K562 (cell line): ENCODE data around the gene PRKAR2B. TPM values are rescaled to one million over a fixed set of nuclear protein-coding genes. Genes with fewer than 3 reads are reported as not detected.

ENCODE experiments used
- ASH1L ChIP-seq: fragments of 450-650 bp; IDR thresholded peaks from 2 replicates; pipeline ENCODE4 v1.6.1; 2018; ENCODE audit warnings: borderline replicate concordance, mild to moderate bottlenecking, low read depth; ENCODE audit not compliant: partially characterized antibody
- CBFA2T2 ChIP-seq: fragments of 450-650 bp; conservative IDR thresholded peaks from 2 replicates; pipeline ENCODE4 v1.6.1; 2017; ENCODE audit warnings: mild to moderate bottlenecking
- NCOA4 ChIP-seq: fragments of 450-650 bp; IDR thresholded peaks from 2 replicates; pipeline ENCODE4 v1.6.1; 2018; ENCODE audit warnings: mild to moderate bottlenecking; ENCODE audit not compliant: partially characterized antibody
- PRPF4 ChIP-seq: fragments of 200-400 bp; formaldehyde crosslinking; IDR thresholded peaks from one replicate; pipeline ENCODE4 v1.6.1; 2017; ENCODE audit warnings: low read length, low read depth, mild to moderate bottlenecking; ENCODE audit not compliant: insufficient read depth, poor library complexity, severe bottlenecking
- USF1 ChIP-seq: sonication (generic); formaldehyde crosslinking; IDR thresholded peaks from 2 replicates; pipeline ENCODE4 v1.9.0; 2022; ENCODE audit warnings: mild to moderate bottlenecking, missing genetic modification reagents
- ZBTB40 ChIP-seq, 2 experiments: fragments of 450-650 bp in 1 of 2; sonication (generic) in 1 of 2; formaldehyde crosslinking in 1 of 2; IDR thresholded peaks; 2 replicates each; pipeline versions ENCODE4 v1.7.1 to v1.9.0; 2016 to 2022; ENCODE audit warnings: inconsistent platforms in 1 of 2, mild to moderate bottlenecking in 1 of 2, missing genetic modification reagents in 1 of 2
- polyA plus RNA-seq, 8 experiments: library from polyadenylated mRNA; depleted of rRNA in 4 of 8; stranded (reverse) in 5 of 8; unstranded in 3 of 8; fragments of >200 nt; fragmentation: Nextera tagmentation in 2 of 8; fragmentation: Illumina TruSeq in 1 of 8; extraction: Ambion mirVana in 2 of 8; extraction: Trizol in 1 of 8; gene quantifications; 2 replicates each; pipeline versions ENCODE4 v1.2.1 to v1.2.3, GENCODE V29; 2011 to 2014; ENCODE audit warnings: inconsistent platforms in 1 of 8, missing spikeins in 1 of 8
- total RNA-seq, 7 experiments: library from RNA; depleted of rRNA in 6 of 7; stranded (reverse); fragments of >200 nt in 6 of 7; fragmentation: Illumina TruSeq in 2 of 7; extraction: Trizol in 2 of 7; gene quantifications; 2 replicates each; pipeline versions ENCODE4 v1.2.1 to v1.2.3, GENCODE V29; 2011 to 2021; ENCODE audit warnings: low replicate concordance in 1 of 7
- TF ChIP-seq, protein P1 (sequence below): fragments of 450-650 bp; formaldehyde crosslinking; IDR thresholded peaks from 2 replicates; pipeline ENCODE4 v1.4.0; 2022; ENCODE audit warnings: mild to moderate bottlenecking, moderate library complexity
- TF ChIP-seq, protein P2 (sequence below), 2 experiments: fragments of 450-650 bp; conservative IDR thresholded peaks; 2 replicates each; pipeline ENCODE4 v1.6.1; 2017; ENCODE audit warnings: mild to moderate bottlenecking in 2 of 2, moderate library complexity in 2 of 2

Gene PRKAR2B
- total and polyA plus RNA-seq, 9 of the 15 experiments (the other 6 are each of a cell fraction or from before 2014, with no cell fraction given) = 59.0 to 173 (median 129) TPM

DNA sequence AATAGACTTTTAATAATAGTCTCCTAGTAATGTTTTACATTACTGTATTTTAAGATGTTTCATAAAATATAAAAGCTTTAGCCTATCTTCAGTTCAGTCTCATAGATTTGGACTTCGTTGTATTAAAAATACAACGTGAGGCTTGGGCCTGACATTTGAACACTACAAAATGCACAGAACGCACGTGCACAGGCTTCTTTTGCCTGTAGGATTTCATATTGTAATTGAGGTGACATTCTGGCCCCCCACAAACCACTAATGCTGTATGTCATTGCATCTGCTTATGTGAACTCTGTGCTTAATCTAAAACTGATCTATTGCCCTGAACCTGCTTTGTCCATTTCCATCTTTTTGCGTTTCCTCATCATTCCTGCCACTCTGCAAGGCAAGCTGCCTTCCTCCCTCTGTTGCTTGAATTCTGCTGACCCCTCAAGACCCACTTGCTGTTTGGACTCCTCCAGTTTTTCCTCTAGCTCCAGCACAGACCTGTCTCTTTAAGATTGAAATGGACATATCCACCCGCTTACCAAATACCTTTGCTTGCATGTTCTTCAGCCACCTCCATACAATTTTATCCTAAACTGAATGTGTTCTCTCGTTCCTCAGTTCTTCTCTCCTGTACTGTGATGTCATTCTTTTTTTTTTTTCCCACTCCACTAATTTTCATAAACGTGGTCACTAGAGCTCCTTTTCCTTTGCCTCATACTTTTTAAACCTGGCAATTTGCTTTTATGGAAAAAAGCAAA is 12.4 kb downstream of the PRKAR2B start (continued):
- TF ChIP-seq ZBTB40 (IDR thresholded peaks at IDR 0.05) = 0 out of 2 replicates have a peak, but pooled peaks have one; percentile 13
- TF ChIP-seq ZBTB40 (CRISPR knock-in tag; IDR thresholded peaks at IDR 0.05) = no peak
- no peak for TF ChIP-seq PRPF4
- no peak for TF ChIP-seq USF1 (CRISPR knock-in tag)
- TF ChIP-seq NCOA4 = peak; percentile 24
- TF ChIP-seq, protein P1, sequence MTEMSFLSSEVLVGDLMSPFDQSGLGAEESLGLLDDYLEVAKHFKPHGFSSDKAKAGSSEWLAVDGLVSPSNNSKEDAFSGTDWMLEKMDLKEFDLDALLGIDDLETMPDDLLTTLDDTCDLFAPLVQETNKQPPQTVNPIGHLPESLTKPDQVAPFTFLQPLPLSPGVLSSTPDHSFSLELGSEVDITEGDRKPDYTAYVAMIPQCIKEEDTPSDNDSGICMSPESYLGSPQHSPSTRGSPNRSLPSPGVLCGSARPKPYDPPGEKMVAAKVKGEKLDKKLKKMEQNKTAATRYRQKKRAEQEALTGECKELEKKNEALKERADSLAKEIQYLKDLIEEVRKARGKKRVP (CRISPR knock-in tag) = no peak
- TF ChIP-seq CBFA2T2 = no peak
- TF ChIP-seq, protein P2, sequence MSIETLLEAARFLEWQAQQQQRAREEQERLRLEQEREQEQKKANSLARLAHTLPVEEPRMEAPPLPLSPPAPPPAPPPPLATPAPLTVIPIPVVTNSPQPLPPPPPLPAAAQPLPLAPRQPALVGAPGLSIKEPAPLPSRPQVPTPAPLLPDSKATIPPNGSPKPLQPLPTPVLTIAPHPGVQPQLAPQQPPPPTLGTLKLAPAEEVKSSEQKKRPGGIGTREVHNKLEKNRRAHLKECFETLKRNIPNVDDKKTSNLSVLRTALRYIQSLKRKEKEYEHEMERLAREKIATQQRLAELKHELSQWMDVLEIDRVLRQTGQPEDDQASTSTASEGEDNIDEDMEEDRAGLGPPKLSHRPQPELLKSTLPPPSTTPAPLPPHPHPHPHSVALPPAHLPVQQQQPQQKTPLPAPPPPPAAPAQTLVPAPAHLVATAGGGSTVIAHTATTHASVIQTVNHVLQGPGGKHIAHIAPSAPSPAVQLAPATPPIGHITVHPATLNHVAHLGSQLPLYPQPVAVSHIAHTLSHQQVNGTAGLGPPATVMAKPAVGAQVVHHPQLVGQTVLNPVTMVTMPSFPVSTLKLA (conservative IDR thresholded peaks at IDR 0.05) = peak; percentile 24 to 37; a peak in 1 of 4 replicates
- no peak for TF ChIP-seq ASH1L
